ENCODE data around the gene MSI1. TPM values are rescaled to one million over a fixed set of nuclear protein-coding genes. Genes with fewer than 3 reads are reported as not detected.

Gene MSI1
- total RNA-seq, 4 donors from 2014 or later = 0.16 TPM; not detected in 3

- peaks cover 52 to 62% (median 59%) of the 10 kb centered on the region in 3 donors for H3K27me3 ChIP-seq
- ATAC-seq = no peak
- in situ Hi-C loops (cut with MboI; ENCODE audit: low sequenced_read_pairs in 4 of 4) (no loop called here), intact Hi-C loops (cut with DNase I; ENCODE audit: low total_unique reads) (no loop called here)
- H3K36me3 ChIP-seq = no peaks in the 10 kb centered on the region
- no peak for TF ChIP-seq POLR2A (IDR thresholded peaks at IDR 0.05)
- TF ChIP-seq CTCF (IDR thresholded peaks at IDR 0.05 in 4 of 5, conservative IDR thresholded peaks at IDR 0.05 in 1 of 5) = no peak
- no peak overlapping the region for H3K27ac ChIP-seq
- H3K4me1 ChIP-seq = peaks cover 0 to 3% of the 10 kb centered on the region in 2 donors
- no peaks in the 10 kb centered on the region for H3K9me3 ChIP-seq
- DNase-seq = no peak
- no peak overlapping the region for H3K4me3 ChIP-seq
Observed at GRCh38 chr12:120373683-120374082, 4.7 kb upstream of the MSI1 start.

GRCh38 chr12:120370343-120371243, 1.6 kb upstream of the MSI1 start:
- TF ChIP-seq CTCF (IDR thresholded peaks at IDR 0.05 in 4 of 5, conservative IDR thresholded peaks at IDR 0.05 in 1 of 5) = no peak
- no peak for TF ChIP-seq POLR2A (IDR thresholded peaks at IDR 0.05)
- no peaks in the 10 kb centered on the region for H3K9me3 ChIP-seq
- DNase-seq (no peak), ATAC-seq (no peak)
- intact Hi-C loops (cut with DNase I; ENCODE audit: low total_unique reads) (no loop called here), in situ Hi-C loops (cut with MboI; ENCODE audit: low sequenced_read_pairs in 4 of 4) (no loop called here)
- peaks cover 0 to 3% of the 10 kb centered on the region in 2 donors for H3K4me1 ChIP-seq
- no peaks in the 10 kb centered on the region for H3K36me3 ChIP-seq
- H3K27me3 ChIP-seq = peaks cover 58 to 75% (median 68%) of the 10 kb centered on the region in 3 donors
- no peak overlapping the region for H3K27ac ChIP-seq
- no peak overlapping the region for H3K4me3 ChIP-seq

- H3K9me3 ChIP-seq = no peaks in the 10 kb centered on the region
- no peak for TF ChIP-seq CTCF (IDR thresholded peaks at IDR 0.05 in 4 of 5, conservative IDR thresholded peaks at IDR 0.05 in 1 of 5)
- no peak for TF ChIP-seq POLR2A (IDR thresholded peaks at IDR 0.05)
- intact Hi-C loops (cut with DNase I; ENCODE audit: low total_unique reads) = no loop called here
- ATAC-seq (no peak), DNase-seq (no peak)
- H3K36me3 ChIP-seq = no peaks in the 10 kb centered on the region
- peaks cover 0 to 3% of the 10 kb centered on the region in 2 donors for H3K4me1 ChIP-seq
- in situ Hi-C loops (cut with MboI; ENCODE audit: low sequenced_read_pairs in 4 of 4) = no loop called here
- no peak overlapping the region for H3K27ac ChIP-seq
- peak overlapping the region in 3 of 4 donors; percentile 20 to 37 (median 29) for H3K4me3 ChIP-seq
- H3K27me3 ChIP-seq = peaks cover 53 to 68% (median 59%) of the 10 kb centered on the region in 3 donors
Observed at GRCh38 chr12:120369603-120370342, 809 bp upstream of the MSI1 start.

- no peak for ATAC-seq
- intact Hi-C loops (cut with DNase I; ENCODE audit: low total_unique reads) = no loop called here
- Histone ChIP-seq H3K4me1 (peaks cover 0 to 3% of the 10 kb centered on the region in 2 donors), H3K9me3 (no peaks in the 10 kb centered on the region), H3K27ac (no peak overlapping the region), H3K27me3 (peaks cover 48 to 53% (median 53%) of the 10 kb centered on the region in 3 donors), H3K36me3 (no peaks in the 10 kb centered on the region), H3K4me3 (peak overlapping the region; percentile 36 to 44 (median 40))
- TF ChIP-seq CTCF (IDR thresholded peaks at IDR 0.05 in 4 of 5, conservative IDR thresholded peaks at IDR 0.05 in 1 of 5) (no peak), POLR2A (IDR thresholded peaks at IDR 0.05) (no peak)
- no peak for DNase-seq
- in situ Hi-C loops (cut with MboI; ENCODE audit: low sequenced_read_pairs in 4 of 4) = no loop called here
Observed at GRCh38 chr12:120367924-120368788, 808 bp downstream of the MSI1 start.

All from gastrocnemius medialis (tissue), 4 donors.